ENCODE results near the gene ELF4. TPM values are rescaled to one million over a fixed set of nuclear protein-coding genes. Genes with fewer than 3 reads are reported as not detected.

Gene ELF4
- total and polyA plus RNA-seq, 10 of the 15 experiments (the other 5 are each of a cell fraction or from before 2014, with no cell fraction given), result 4.0 to 36.7 (median 22.6) TPM

GRCh38 chrX:130139474-130140201, 29.3 kb upstream of the ELF4 start:
- H2AFZ ChIP-seq (ENCODE audit: control insufficient read depth, low read depth, low read length), result no peak overlapping the region
- H3K79me2 ChIP-seq (ENCODE audit: control insufficient read depth, insufficient read depth, low read length), result no peaks in the 10 kb centered on the region
- no peaks in the 10 kb centered on the region for H3K27me3 ChIP-seq (replicated peaks in 1 of 2; ENCODE audit: control insufficient read depth in 2 of 2, insufficient read depth in 2 of 2, low read length in 1 of 2)
- FAIRE-seq (no peak), DNase-seq (ENCODE audit: low read depth, low spot score) (no peak), ATAC-seq (no peak)
- H4K20me1 ChIP-seq (ENCODE audit: control insufficient read depth, insufficient read depth), result no peaks in the 10 kb centered on the region
- no peaks in the 10 kb centered on the region for H3K9me3 ChIP-seq (replicated peaks; ENCODE audit: control insufficient read depth, insufficient read depth, low read length)
- H3K4me3 ChIP-seq, result no peak overlapping the region
- H3K9ac ChIP-seq (ENCODE audit: control insufficient read depth, insufficient read depth, low read length), result no peak overlapping the region
- H3K36me3 ChIP-seq (ENCODE audit: control insufficient read depth in 2 of 2, insufficient read depth in 2 of 2, low read length in 1 of 2), result peaks cover 0 to 6% of the 10 kb centered on the region in 2 experiments; a peak in 1 of 4 replicates
- ChIA-PET POLR2A (no interaction called here), CTCF (interaction anchor here (1.0 to 1.6 kb wide), 3 partner anchors 15 to 111 kb away, joined by 3 to 5 read pairs (median 3); no protein-coding TSS in a partner anchor), RAD21 (ENCODE audit: unreplicated experiment) (no interaction called here), SMC1A (ENCODE audit: uncharacterized antibody, unreplicated experiment) (interaction anchor here (0.7 kb wide), 1 partner anchor 59 kb away, joined by 3 read pairs; no protein-coding TSS in a partner anchor)
- intact Hi-C loops (cut with micrococcal nuclease; ENCODE audit: unreplicated experiment) (loop anchor here (5.0 kb wide), 1 partner anchor 53 kb away; no protein-coding TSS in a partner anchor), in situ Hi-C loops (cut with MboI) (no loop called here)
- H3K27ac ChIP-seq (ENCODE audit: control insufficient read depth, insufficient read depth), result no peak overlapping the region
- WGBS (ENCODE audit: insufficient coverage, insufficient replicate concordance, low lambda C conversion rate, missing lambda C conversion rate), result 28% methylated on average over 3 of the region's 3 CpGs
- no TSS peak for BruUV-seq (replicated peaks)
- no peaks in the 10 kb centered on the region for H3K4me1 ChIP-seq (ENCODE audit: control insufficient read depth, insufficient read depth, low read length)
- H3K4me2 ChIP-seq (ENCODE audit: control insufficient read depth, insufficient read depth), result no peak overlapping the region
- no peak for TF ChIP-seq NFIC (IDR thresholded peaks at IDR 0.05; ENCODE audit: low read depth, low read length)
- TF ChIP-seq ZNF207 (IDR thresholded peaks at IDR 0.05; ENCODE audit: borderline replicate concordance), result no peak
- no peak for TF ChIP-seq GABPA (IDR thresholded peaks at IDR 0.05; ENCODE audit: low read depth)
- no peak for TF ChIP-seq PAX8 (IDR thresholded peaks at IDR 0.05)
- TF ChIP-seq POLR2AphosphoS5 (IDR thresholded peaks at IDR 0.05; ENCODE audit: low read length), result no peak
- no peak for TF ChIP-seq GATAD2B (conservative IDR thresholded peaks at IDR 0.05; ENCODE audit: low read depth)

- ATAC-seq (no peak), DNase-seq (ENCODE audit: low read depth, low spot score) (no peak), FAIRE-seq (no peak)
- RAD21 ChIA-PET (ENCODE audit: unreplicated experiment), result no interaction called here
- no TSS peak for BruUV-seq (replicated peaks)
- POLR2A ChIA-PET, result no interaction called here
- H3K36me3 ChIP-seq (ENCODE audit: control insufficient read depth in 2 of 2, insufficient read depth in 2 of 2, low read length in 1 of 2), result peaks cover 0 to 8% of the 10 kb centered on the region in 2 experiments; a peak in 1 of 4 replicates
- intact Hi-C loops (cut with micrococcal nuclease; ENCODE audit: unreplicated experiment) (no loop called here), in situ Hi-C loops (cut with MboI) (no loop called here)
- H3K4me3 ChIP-seq, result no peak overlapping the region
- no peaks in the 10 kb centered on the region for H3K79me2 ChIP-seq (ENCODE audit: control insufficient read depth, insufficient read depth, low read length)
- no peak overlapping the region for H3K9ac ChIP-seq (ENCODE audit: control insufficient read depth, insufficient read depth, low read length)
- no peaks in the 10 kb centered on the region for H3K4me1 ChIP-seq (ENCODE audit: control insufficient read depth, insufficient read depth, low read length)
- H3K9me3 ChIP-seq (replicated peaks; ENCODE audit: control insufficient read depth, insufficient read depth, low read length), result no peaks in the 10 kb centered on the region
- 61% methylated on average over 8 of the region's 8 CpGs for WGBS (ENCODE audit: insufficient coverage, insufficient replicate concordance, low lambda C conversion rate, missing lambda C conversion rate)
- SMC1A ChIA-PET (ENCODE audit: uncharacterized antibody, unreplicated experiment), result no interaction called here
- H2AFZ ChIP-seq (ENCODE audit: control insufficient read depth, low read depth, low read length), result no peak overlapping the region
- H3K27ac ChIP-seq (ENCODE audit: control insufficient read depth, insufficient read depth), result no peak overlapping the region
- H3K27me3 ChIP-seq (replicated peaks in 1 of 2; ENCODE audit: control insufficient read depth in 2 of 2, insufficient read depth in 2 of 2, low read length in 1 of 2), result no peaks in the 10 kb centered on the region
- no peak overlapping the region for H3K4me2 ChIP-seq (ENCODE audit: control insufficient read depth, insufficient read depth)
- no peaks in the 10 kb centered on the region for H4K20me1 ChIP-seq (ENCODE audit: control insufficient read depth, insufficient read depth)
- CTCF ChIA-PET, result no interaction called here
- TF ChIP-seq ZNF622 (IDR thresholded peaks at IDR 0.05) (no peak), CUX1 (IDR thresholded peaks at IDR 0.05; ENCODE audit: insufficient replicate concordance, low read depth, low read length) (no peak), SUZ12 (IDR thresholded peaks at IDR 0.05; ENCODE audit: unreplicated experiment) (no peak), ATF2 (IDR thresholded peaks at IDR 0.05; ENCODE audit: low read length) (no peak), NR2F1 (conservative IDR thresholded peaks at IDR 0.05) (no peak)
These were observed 26.7 kb upstream of the ELF4 start for GRCh38 chrX:130136961-130137360.

All from GM12878 (cell line).